OCI-LY7 (cell line): ENCODE data around the gene MACROD2. TPM values are rescaled to one million over a fixed set of nuclear protein-coding genes. Genes with fewer than 3 reads are reported as not detected.

Experiments used
- BruUV-seq: library from RNA; stranded (reverse); fragments of 400-500 nt; replicated peaks from 2 replicates; lab custom pipeline; 2021; lab: Mats Ljungman, UMichigan
- CTCF ChIA-PET: fragments of 300-600 bp; sonication (Branson Sonifier 250); formaldehyde crosslinking; loops from one replicate; lab custom pipeline; 2022; ENCODE audit warnings: antibody characterized with exemption; ENCODE audit not compliant: unreplicated experiment; lab: Charles Lee
- POLR2A ChIA-PET: fragments of 300-600 bp; sonication (Branson Sonifier 250); formaldehyde crosslinking; loops from one replicate; lab custom pipeline; 2022; ENCODE audit warnings: antibody characterized with exemption; lab: Charles Lee
- DNase-seq: peaks from one replicate; pipeline ENCODE4 v3.0.0-alpha.2; 2015; ENCODE audit warnings: low spot score
- H2AFZ ChIP-seq: fragments of 200-600 bp; sonication (generic), shearing (Covaris generic); 2 replicates; pipeline ENCODE4 v1.6.1; 2014; ENCODE audit warnings: mild to moderate bottlenecking, antibody characterized with exemption, low read length, moderate library complexity
- H3K27ac ChIP-seq: fragments of 200-600 bp; sonication (generic); 2 replicates; pipeline ENCODE4 v1.5.1; 2014; ENCODE audit warnings: mixed run types, low read depth, mild to moderate bottlenecking, moderate library complexity, low read length, inconsistent platforms; ENCODE audit not compliant: poor library complexity, severe bottlenecking
- H3K36me3 ChIP-seq: fragments of 200-600 bp; sonication (generic); 2 replicates; pipeline ENCODE4 v1.6.1; 2014; ENCODE audit warnings: mild to moderate bottlenecking, antibody characterized with exemption, low read length, moderate library complexity, mixed read lengths; ENCODE audit not compliant: insufficient read depth
- H3K4me1 ChIP-seq: fragments of 200-600 bp; sonication (generic); 2 replicates; pipeline ENCODE4 v1.5.1; 2014; ENCODE audit warnings: mild to moderate bottlenecking, low read length; ENCODE audit not compliant: insufficient read depth, poor library complexity, severe bottlenecking
- H3K4me2 ChIP-seq: fragments of 200-600 bp; sonication (generic); 2 replicates; pipeline ENCODE4 v1.6.1; 2014; ENCODE audit warnings: mild to moderate bottlenecking, low read length
- H3K4me3 ChIP-seq: fragments of 200-600 bp; sonication (generic); 2 replicates; pipeline ENCODE4 v1.5.1; 2014; ENCODE audit warnings: mild to moderate bottlenecking, low read depth, low read length; ENCODE audit not compliant: poor library complexity, severe bottlenecking
- H3K79me2 ChIP-seq: fragments of 200-600 bp; sonication (generic); 2 replicates; pipeline ENCODE4 v1.6.1; 2016; ENCODE audit warnings: low read depth, mild to moderate bottlenecking, low read length, moderate library complexity, mixed read lengths; ENCODE audit not compliant: insufficient read depth
- H3K9me2 ChIP-seq: fragments of 200-600 bp; sonication (generic); 2 replicates; pipeline ENCODE4 v1.6.1; 2016; ENCODE audit warnings: mild to moderate bottlenecking, low read length, mixed read lengths; ENCODE audit not compliant: insufficient read depth
- H3K9me3 ChIP-seq: fragments of 200-600 bp; sonication (generic); 2 replicates; pipeline ENCODE4 v1.6.1; 2014; ENCODE audit warnings: mild to moderate bottlenecking, mixed run types, low read length, mixed read lengths
- H4K20me1 ChIP-seq: fragments of 200-600 bp; sonication (generic); 2 replicates; pipeline ENCODE4 v1.6.1; 2014; ENCODE audit warnings: mild to moderate bottlenecking, antibody characterized with exemption, low read length, moderate library complexity, mixed read lengths; ENCODE audit not compliant: insufficient read depth
- EZH2phosphoT487 ChIP-seq: fragments of 200-600 bp; sonication (generic); IDR thresholded peaks from 2 replicates; pipeline ENCODE4 v1.6.1; 2018; ENCODE audit warnings: low read depth, borderline replicate concordance, mild to moderate bottlenecking, mixed run types, antibody characterized with exemption, low read length, moderate library complexity, mixed read lengths
- intact Hi-C: fragments of 100-400 bp; cut with micrococcal nuclease; formaldehyde crosslinking; loops from one replicate; pipeline ENCODE4 v1.10.0; 2022; ENCODE audit not compliant: unreplicated experiment
- total RNA-seq, 2 experiments: library from RNA; depleted of rRNA in 1 of 2; stranded (reverse); fragments of >200 nt in 1 of 2; shearing (Covaris generic) in 1 of 2; gene quantifications; 2 replicates each; pipeline ENCODE4 v1.2.3, GENCODE V29; 2014 to 2022
- TF ChIP-seq, protein P1 (sequence below): fragments of 200-600 bp; sonication (generic); conservative IDR thresholded peaks from 2 replicates; pipeline ENCODE4 v1.5.1; 2014; ENCODE audit warnings: mild to moderate bottlenecking, antibody characterized with exemption, low read length, moderate library complexity, mixed read lengths

The MACROD2 gene
- total RNA-seq, 2 experiments from 2014 or later: 0.09 to 4.5 TPM

DNA sequence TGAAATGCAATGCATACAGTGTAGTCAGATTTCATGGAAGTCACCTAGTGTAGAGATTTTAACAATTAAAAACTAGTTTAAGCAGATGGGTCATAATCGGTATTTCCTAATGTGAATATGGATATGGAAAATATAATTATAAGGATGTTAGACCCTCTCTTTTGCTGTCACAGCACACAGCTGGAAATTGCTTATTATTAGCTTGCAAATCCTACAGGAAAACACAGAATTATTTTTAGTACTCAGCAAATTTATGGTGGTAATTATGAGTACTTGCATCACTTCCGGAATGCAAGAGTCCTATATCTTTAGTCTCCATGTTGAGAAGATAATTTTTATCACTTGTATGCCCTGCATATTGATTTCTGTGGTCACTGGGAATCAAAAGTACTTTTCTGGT is 1584.4 kb downstream of the MACROD2 start:
- no peak for DNase-seq
- ChIA-PET POLR2A (interaction anchor here (1.1 kb wide), 1 partner anchor 14 kb away, joined by 3 read pairs; no protein-coding TSS in a partner anchor), CTCF (no interaction called here)
- no peaks in the 10 kb centered on the region for H3K79me2 ChIP-seq
- no peak overlapping the region for H2AFZ ChIP-seq
- H3K4me2 ChIP-seq: no peak overlapping the region
- H3K27ac ChIP-seq: no peak overlapping the region
- H4K20me1 ChIP-seq: no peaks in the 10 kb centered on the region
- no TSS peak for BruUV-seq
- H3K36me3 ChIP-seq: no peaks in the 10 kb centered on the region
- no peaks in the 10 kb centered on the region for H3K4me1 ChIP-seq
- no peak overlapping the region for H3K4me3 ChIP-seq
- TF ChIP-seq EZH2phosphoT487: no peak
- TF ChIP-seq, protein P1, sequence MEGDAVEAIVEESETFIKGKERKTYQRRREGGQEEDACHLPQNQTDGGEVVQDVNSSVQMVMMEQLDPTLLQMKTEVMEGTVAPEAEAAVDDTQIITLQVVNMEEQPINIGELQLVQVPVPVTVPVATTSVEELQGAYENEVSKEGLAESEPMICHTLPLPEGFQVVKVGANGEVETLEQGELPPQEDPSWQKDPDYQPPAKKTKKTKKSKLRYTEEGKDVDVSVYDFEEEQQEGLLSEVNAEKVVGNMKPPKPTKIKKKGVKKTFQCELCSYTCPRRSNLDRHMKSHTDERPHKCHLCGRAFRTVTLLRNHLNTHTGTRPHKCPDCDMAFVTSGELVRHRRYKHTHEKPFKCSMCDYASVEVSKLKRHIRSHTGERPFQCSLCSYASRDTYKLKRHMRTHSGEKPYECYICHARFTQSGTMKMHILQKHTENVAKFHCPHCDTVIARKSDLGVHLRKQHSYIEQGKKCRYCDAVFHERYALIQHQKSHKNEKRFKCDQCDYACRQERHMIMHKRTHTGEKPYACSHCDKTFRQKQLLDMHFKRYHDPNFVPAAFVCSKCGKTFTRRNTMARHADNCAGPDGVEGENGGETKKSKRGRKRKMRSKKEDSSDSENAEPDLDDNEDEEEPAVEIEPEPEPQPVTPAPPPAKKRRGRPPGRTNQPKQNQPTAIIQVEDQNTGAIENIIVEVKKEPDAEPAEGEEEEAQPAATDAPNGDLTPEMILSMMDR: no peak
- no peaks in the 10 kb centered on the region for H3K9me2 ChIP-seq
- H3K9me3 ChIP-seq: no peaks in the 10 kb centered on the region
- intact Hi-C loops: no loop called here

DNA sequence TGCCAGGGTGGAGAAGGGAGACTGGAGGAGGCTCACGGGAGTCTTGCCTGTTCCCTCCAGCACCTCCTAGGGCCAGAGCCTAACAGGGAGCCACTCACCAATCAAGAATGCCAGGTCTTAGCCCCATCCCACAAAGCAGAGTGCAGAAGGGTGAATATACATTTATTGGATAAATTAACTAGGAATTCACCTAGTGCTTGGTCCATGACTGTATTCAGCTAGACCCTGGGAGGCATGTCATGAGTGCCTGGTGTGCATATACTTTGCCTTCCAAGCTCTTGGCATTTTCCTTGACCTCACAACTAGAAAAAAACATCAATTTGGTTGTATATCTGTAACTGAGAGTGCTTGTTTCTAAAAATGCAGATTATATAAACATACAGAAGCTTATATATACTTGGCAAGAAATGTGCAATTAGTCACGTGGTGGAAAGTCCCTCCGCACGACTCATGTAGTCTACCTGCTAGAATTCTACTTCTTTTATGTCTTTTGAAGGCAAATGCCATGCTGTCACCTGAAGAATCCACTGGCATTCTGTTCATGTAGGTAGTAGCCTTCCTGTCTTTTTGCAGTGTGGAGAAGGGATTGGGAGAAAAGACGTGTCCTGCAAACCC is 1586.9 kb downstream of the MACROD2 start:
- no peak overlapping the region for H3K27ac ChIP-seq
- H3K4me1 ChIP-seq: no peaks in the 10 kb centered on the region
- no peaks in the 10 kb centered on the region for H3K9me3 ChIP-seq
- H3K36me3 ChIP-seq: no peaks in the 10 kb centered on the region
- POLR2A ChIA-PET: no interaction called here
- no peak overlapping the region for H2AFZ ChIP-seq
- no peak overlapping the region for H3K4me3 ChIP-seq
- H3K9me2 ChIP-seq: no peaks in the 10 kb centered on the region
- TF ChIP-seq, protein P1: no peak
- no peaks in the 10 kb centered on the region for H3K79me2 ChIP-seq
- intact Hi-C loops: no loop called here
- H3K4me2 ChIP-seq: no peak overlapping the region
- H4K20me1 ChIP-seq: no peaks in the 10 kb centered on the region
- BruUV-seq: no TSS peak
- CTCF ChIA-PET: no interaction called here
- no peak for DNase-seq

DNA sequence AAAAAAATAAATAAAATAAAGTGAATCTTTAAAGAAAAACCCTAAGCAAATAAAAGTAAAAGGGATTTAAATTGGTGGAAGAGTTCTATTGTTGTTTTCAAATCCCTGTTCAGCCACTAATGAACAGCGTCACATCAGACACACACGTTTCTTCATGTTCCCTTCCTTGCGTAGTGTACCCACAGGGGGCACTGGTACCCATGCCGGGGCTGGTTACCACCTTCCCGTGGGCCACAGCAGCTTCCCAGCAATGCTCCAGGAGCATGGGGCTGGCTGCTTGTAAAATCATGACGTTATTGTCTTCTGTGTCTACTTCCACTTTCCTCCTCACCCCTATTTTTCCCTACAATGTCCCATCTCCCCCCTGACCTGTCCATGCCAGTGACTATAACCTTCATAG is 1589.2 kb downstream of the MACROD2 start:
- Histone ChIP-seq H3K27ac (no peak overlapping the region), H3K36me3 (no peaks in the 10 kb centered on the region), H2AFZ (no peak overlapping the region), H3K4me1 (no peaks in the 10 kb centered on the region), H3K9me3 (no peaks in the 10 kb centered on the region), H3K4me2 (no peak overlapping the region), H3K79me2 (no peaks in the 10 kb centered on the region), H3K9me2 (no peaks in the 10 kb centered on the region), H4K20me1 (no peaks in the 10 kb centered on the region), H3K4me3 (no peak overlapping the region)
- intact Hi-C loops: no loop called here
- no TSS peak for BruUV-seq
- no peak for TF ChIP-seq EZH2phosphoT487
- TF ChIP-seq, protein P1: no peak
- ChIA-PET POLR2A (interaction anchor here (0.6 kb wide), 1 partner anchor 858 kb away, joined by 3 read pairs; no protein-coding TSS in a partner anchor), CTCF (no interaction called here)
- DNase-seq: no peak
